GM12891 (cell line): ENCODE results near the gene CD300LG.

Source experiments
- PAX5 ChIP-seq: IDR thresholded peaks from 2 replicates; pipeline ENCODE4 v1.6.1; 2011; ENCODE audit warnings: low read length, moderate library complexity, mild to moderate bottlenecking; ENCODE audit not compliant: insufficient read depth, severe bottlenecking
- POLR2A ChIP-seq: IDR thresholded peaks from 2 replicates; pipeline ENCODE4 v1.6.1; 2011; ENCODE audit warnings: low read depth, low read length, control low read depth
- POLR2AphosphoS5 ChIP-seq: IDR thresholded peaks from 2 replicates; pipeline ENCODE4 v1.6.1; 2011; ENCODE audit warnings: low read depth, low read length, control low read depth
- POU2F2 ChIP-seq: IDR thresholded peaks from 2 replicates; pipeline ENCODE4 v1.6.1; 2011; ENCODE audit warnings: low read depth, mild to moderate bottlenecking, control low read depth, low read length, moderate library complexity
- TAF1 ChIP-seq: IDR thresholded peaks from 2 replicates; pipeline ENCODE4 v1.6.1; 2011; ENCODE audit warnings: low read depth, low read length, control low read depth

GRCh38 chr17:43874293-43874692 lies 27.3 kb downstream of the CD300LG start:
- TF ChIP-seq TAF1: no peak
- TF ChIP-seq POLR2A: no peak
- TF ChIP-seq POLR2AphosphoS5: no peak
- TF ChIP-seq PAX5: no peak
- no peak for TF ChIP-seq POU2F2
